Measurements from ENCODE around the gene MYDGF. TPM values are rescaled to one million over a fixed set of nuclear protein-coding genes. Genes with fewer than 3 reads are reported as not detected.

The MYDGF gene
- total and polyA plus RNA-seq, 2 of the 13 experiments (the other 11 are each of a cell fraction or from before 2014, with no cell fraction given): 116 to 198 TPM

DNA sequence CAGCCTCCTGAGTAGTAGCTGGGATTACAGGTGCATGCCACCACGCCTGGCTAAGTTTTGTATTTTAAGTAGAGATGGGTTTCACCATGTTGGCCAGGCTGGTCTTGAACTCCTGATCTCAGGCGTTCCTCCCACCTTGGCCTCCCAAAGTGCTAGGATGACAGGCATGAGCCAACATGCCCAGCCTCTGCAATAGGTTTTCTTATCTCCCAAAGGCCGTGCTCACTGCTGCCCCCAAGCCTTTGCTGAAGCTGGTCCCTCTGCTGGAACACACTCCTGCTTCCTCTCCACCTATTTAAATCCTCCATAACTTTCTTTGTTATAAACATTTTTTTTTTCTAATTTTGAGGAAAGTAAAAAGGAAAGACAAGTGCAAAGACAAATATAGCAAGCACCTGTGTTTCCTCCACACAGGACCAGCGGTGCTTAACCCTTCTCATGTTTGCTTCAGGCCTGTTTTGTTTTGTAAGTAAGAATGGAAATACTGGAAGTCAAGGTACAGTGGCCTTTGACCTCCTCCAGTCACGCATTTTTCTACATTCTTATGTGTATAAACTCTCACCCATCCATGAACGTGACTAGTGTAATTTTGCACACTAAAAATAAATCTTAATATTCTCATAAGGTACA, 45.3 kb downstream of the MYDGF start (continued):
- TF ChIP-seq, protein P1, sequence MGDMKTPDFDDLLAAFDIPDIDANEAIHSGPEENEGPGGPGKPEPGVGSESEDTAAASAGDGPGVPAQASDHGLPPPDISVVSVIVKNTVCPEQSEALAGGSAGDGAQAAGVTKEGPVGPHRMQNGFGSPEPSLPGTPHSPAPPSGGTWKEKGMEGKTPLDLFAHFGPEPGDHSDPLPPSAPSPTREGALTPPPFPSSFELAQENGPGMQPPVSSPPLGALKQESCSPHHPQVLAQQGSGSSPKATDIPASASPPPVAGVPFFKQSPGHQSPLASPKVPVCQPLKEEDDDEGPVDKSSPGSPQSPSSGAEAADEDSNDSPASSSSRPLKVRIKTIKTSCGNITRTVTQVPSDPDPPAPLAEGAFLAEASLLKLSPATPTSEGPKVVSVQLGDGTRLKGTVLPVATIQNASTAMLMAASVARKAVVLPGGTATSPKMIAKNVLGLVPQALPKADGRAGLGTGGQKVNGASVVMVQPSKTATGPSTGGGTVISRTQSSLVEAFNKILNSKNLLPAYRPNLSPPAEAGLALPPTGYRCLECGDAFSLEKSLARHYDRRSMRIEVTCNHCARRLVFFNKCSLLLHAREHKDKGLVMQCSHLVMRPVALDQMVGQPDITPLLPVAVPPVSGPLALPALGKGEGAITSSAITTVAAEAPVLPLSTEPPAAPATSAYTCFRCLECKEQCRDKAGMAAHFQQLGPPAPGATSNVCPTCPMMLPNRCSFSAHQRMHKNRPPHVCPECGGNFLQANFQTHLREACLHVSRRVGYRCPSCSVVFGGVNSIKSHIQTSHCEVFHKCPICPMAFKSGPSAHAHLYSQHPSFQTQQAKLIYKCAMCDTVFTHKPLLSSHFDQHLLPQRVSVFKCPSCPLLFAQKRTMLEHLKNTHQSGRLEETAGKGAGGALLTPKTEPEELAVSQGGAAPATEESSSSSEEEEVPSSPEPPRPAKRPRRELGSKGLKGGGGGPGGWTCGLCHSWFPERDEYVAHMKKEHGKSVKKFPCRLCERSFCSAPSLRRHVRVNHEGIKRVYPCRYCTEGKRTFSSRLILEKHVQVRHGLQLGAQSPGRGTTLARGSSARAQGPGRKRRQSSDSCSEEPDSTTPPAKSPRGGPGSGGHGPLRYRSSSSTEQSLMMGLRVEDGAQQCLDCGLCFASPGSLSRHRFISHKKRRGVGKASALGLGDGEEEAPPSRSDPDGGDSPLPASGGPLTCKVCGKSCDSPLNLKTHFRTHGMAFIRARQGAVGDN (CRISPR knock-in tag; IDR thresholded peaks at IDR 0.05): peak; percentile 20; the same call in 1 of the 2 replicates
- TF ChIP-seq, protein P2, sequence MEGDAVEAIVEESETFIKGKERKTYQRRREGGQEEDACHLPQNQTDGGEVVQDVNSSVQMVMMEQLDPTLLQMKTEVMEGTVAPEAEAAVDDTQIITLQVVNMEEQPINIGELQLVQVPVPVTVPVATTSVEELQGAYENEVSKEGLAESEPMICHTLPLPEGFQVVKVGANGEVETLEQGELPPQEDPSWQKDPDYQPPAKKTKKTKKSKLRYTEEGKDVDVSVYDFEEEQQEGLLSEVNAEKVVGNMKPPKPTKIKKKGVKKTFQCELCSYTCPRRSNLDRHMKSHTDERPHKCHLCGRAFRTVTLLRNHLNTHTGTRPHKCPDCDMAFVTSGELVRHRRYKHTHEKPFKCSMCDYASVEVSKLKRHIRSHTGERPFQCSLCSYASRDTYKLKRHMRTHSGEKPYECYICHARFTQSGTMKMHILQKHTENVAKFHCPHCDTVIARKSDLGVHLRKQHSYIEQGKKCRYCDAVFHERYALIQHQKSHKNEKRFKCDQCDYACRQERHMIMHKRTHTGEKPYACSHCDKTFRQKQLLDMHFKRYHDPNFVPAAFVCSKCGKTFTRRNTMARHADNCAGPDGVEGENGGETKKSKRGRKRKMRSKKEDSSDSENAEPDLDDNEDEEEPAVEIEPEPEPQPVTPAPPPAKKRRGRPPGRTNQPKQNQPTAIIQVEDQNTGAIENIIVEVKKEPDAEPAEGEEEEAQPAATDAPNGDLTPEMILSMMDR (CRISPR knock-in tag; IDR thresholded peaks at IDR 0.05): peak; percentile 83
- no peak for TF ChIP-seq ZNF552 (CRISPR knock-in tag; IDR thresholded peaks at IDR 0.05; ENCODE audit: borderline replicate concordance)
- TF ChIP-seq, protein P3, sequence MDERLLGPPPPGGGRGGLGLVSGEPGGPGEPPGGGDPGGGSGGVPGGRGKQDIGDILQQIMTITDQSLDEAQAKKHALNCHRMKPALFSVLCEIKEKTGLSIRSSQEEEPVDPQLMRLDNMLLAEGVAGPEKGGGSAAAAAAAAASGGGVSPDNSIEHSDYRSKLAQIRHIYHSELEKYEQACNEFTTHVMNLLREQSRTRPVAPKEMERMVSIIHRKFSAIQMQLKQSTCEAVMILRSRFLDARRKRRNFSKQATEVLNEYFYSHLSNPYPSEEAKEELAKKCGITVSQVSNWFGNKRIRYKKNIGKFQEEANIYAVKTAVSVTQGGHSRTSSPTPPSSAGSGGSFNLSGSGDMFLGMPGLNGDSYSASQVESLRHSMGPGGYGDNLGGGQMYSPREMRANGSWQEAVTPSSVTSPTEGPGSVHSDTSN (CRISPR knock-in tag; IDR thresholded peaks at IDR 0.05): no peak
- TF ChIP-seq SRY (CRISPR knock-in tag; IDR thresholded peaks at IDR 0.05): no peak
- TF ChIP-seq AGO2 (optimal IDR thresholded peaks at IDR 0.05; ENCODE audit: low read depth, low read length): no peak
- TF ChIP-seq, protein P4, sequence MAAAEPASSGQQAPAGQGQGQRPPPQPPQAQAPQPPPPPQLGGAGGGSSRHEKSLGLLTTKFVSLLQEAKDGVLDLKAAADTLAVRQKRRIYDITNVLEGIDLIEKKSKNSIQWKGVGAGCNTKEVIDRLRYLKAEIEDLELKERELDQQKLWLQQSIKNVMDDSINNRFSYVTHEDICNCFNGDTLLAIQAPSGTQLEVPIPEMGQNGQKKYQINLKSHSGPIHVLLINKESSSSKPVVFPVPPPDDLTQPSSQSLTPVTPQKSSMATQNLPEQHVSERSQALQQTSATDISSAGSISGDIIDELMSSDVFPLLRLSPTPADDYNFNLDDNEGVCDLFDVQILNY (CRISPR knock-in tag; conservative IDR thresholded peaks at IDR 0.05): no peak
- TF ChIP-seq KLF12 (CRISPR knock-in tag; IDR thresholded peaks at IDR 0.05; ENCODE audit: borderline replicate concordance): no peak
- TF ChIP-seq, protein P5, sequence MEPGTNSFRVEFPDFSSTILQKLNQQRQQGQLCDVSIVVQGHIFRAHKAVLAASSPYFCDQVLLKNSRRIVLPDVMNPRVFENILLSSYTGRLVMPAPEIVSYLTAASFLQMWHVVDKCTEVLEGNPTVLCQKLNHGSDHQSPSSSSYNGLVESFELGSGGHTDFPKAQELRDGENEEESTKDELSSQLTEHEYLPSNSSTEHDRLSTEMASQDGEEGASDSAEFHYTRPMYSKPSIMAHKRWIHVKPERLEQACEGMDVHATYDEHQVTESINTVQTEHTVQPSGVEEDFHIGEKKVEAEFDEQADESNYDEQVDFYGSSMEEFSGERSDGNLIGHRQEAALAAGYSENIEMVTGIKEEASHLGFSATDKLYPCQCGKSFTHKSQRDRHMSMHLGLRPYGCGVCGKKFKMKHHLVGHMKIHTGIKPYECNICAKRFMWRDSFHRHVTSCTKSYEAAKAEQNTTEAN (CRISPR knock-in tag; conservative IDR thresholded peaks at IDR 0.05): no peak
- no peak for TF ChIP-seq ZNF615 (CRISPR knock-in tag; IDR thresholded peaks at IDR 0.05; ENCODE audit: borderline replicate concordance)
- TF ChIP-seq, protein P6, sequence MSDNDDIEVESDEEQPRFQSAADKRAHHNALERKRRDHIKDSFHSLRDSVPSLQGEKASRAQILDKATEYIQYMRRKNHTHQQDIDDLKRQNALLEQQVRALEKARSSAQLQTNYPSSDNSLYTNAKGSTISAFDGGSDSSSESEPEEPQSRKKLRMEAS (IDR thresholded peaks at IDR 0.05): peak; percentile 33; the same call in 1 of the 2 replicates
- no peak for TF ChIP-seq MIXL1 (CRISPR knock-in tag; IDR thresholded peaks at IDR 0.05)
- TF ChIP-seq RBAK (CRISPR knock-in tag; IDR thresholded peaks at IDR 0.05): 0 out of 2 replicates have a peak, but pooled peaks have one; percentile 24
- TF ChIP-seq ZMYM3 (CRISPR knock-in tag; IDR thresholded peaks at IDR 0.05): peak; percentile 97
- TF ChIP-seq SCMH1 (CRISPR knock-in tag; IDR thresholded peaks at IDR 0.05; ENCODE audit: borderline replicate concordance): no peak
- no peak for TF ChIP-seq ATRX (CRISPR knock-in tag; IDR thresholded peaks at IDR 0.05; ENCODE audit: borderline replicate concordance)
- TF ChIP-seq SMAD3 (CRISPR knock-in tag; IDR thresholded peaks at IDR 0.05): no peak; the same call in 1 of the 2 replicates
- peak; percentile 35; the same call in 1 of the 2 replicates for TF ChIP-seq ETV5 (CRISPR knock-in tag; IDR thresholded peaks at IDR 0.05; ENCODE audit: borderline replicate concordance)
- 0 out of 2 replicates have a peak, but pooled peaks have one; percentile 24 for TF ChIP-seq POGZ (CRISPR knock-in tag; IDR thresholded peaks at IDR 0.05)
- peak; percentile 39; the same call in 1 of the 2 replicates for TF ChIP-seq SP5 (CRISPR knock-in tag; IDR thresholded peaks at IDR 0.05; ENCODE audit: borderline replicate concordance, low read depth)
- TF ChIP-seq POLR2AphosphoS2 (IDR thresholded peaks at IDR 0.05; ENCODE audit: low read depth, low read length): no peak

All from HepG2 (cell line).